GM18868 (cell line): ENCODE results near the gene EEF2K.
"Not testable (repeated sequence)": the region's sequence is repeated elsewhere in the genome, so short reads cannot be mapped to it uniquely, and the experiment has no call there.

Experiments used
- ATAC-seq: cut with Tn5 transposase; IDR thresholded peaks from one replicate; pipeline ENCODE4 v1.9.1; 2021; ENCODE audit warnings: mild to moderate bottlenecking, moderate library complexity; ENCODE audit not compliant: unreplicated experiment

Gene EEF2K

GRCh38 chr16:22189473-22190080, 16.5 kb upstream of the EEF2K start:
- ATAC-seq = no peak

DNA sequence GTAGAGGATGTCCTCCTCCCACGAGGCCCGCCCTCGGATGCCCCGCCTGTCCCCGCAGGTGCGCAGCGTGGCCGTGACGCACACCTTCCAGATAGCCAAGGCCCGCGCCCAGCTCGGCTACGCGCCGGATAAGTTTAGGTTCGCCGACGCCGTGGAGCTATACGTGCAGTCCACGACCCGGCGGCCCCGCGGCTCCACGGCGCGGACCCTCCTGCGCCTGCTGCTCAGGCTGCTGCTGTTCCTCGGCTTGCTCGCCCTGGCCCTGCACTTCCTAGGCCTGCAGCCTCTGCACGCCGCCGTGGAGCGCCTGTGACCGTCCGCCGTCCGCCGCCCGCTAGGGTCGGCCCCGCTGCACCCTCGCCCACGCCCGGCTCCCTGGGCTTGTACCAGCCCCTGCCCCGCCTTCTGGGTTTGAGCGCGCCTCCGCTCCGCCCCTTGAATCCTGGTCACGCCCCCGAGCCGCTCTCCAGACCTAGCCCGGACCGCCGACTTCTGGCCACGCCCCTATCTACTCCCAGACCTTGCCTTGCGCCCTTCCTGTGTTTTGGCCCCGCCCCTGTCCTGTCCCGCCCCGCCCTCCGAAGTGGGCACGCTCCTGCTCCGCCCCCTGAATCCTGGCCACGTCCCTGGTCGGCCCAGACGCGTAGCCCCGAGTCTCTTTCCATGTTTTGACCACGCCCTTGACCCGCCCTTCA, 15.8 kb upstream of the EEF2K start:
- ATAC-seq = peak; percentile 54

DNA sequence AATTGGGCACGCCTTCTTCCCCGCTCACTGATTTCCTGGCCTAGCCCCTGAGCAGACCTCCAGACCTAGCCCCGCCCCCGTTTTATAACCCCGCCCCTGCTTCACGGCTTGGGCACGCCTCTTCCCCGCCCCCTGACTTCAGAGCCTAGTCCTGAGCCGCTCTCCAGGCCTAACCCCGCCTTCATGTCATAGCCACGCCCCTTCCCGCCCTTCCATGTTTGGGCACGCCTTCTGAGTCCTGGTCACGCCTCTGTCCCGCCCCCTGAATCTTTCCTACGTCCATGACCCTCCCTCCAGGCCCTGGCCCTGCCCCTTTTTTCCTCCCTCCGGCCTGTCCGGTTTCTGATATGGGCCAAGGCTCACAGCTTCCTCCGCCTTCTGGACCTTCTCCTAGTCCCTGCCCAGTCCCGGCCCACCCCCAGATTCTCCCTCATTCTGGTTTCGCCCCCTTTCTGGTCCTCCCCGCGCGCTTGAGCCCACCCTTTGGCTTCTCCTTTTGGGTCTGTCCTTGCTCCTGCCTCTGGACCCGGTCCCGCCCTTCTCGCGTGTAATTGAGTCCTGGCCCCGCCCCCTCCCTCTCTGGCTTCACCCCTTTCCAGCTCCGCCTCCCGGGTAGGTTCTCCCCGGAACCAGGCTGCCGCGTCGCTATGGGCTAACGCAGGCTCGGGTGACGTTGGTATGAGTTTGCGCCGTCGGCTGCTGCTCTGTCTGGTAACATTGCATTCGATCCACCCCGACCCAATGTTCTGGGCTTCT, 15.1 kb upstream of the EEF2K start:
- ATAC-seq = peak; percentile 45

- no peak for ATAC-seq
Measured at GRCh38 chr16:22191532-22192260, 14.4 kb upstream of the EEF2K start.

GRCh38 chr16:22192261-22193062, 13.6 kb upstream of the EEF2K start:
- ATAC-seq = peak; percentile 23

DNA sequence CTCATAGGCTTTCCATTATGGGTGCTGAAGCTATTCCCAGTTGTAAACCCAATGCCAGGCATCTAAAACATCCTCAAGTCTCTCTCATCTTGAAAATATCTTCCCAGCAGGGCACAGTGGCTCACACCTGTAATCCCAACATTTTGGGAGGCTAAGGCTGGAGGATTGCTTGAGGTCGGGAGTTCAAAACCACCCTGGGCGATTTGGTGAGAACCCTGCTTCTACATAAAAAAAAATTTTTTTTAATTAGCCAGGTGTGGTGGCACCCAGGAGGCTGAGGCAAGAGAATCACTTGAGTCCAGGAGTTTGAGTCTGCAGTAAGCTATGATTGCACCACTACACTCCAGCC, 13.0 kb upstream of the EEF2K start:
- ATAC-seq = no peak

- no peak for ATAC-seq
Measured at GRCh38 chr16:22194707-22195444, 11.2 kb upstream of the EEF2K start.

- ATAC-seq = no peak
Measured at GRCh38 chr16:22195445-22195694, 10.7 kb upstream of the EEF2K start.

DNA sequence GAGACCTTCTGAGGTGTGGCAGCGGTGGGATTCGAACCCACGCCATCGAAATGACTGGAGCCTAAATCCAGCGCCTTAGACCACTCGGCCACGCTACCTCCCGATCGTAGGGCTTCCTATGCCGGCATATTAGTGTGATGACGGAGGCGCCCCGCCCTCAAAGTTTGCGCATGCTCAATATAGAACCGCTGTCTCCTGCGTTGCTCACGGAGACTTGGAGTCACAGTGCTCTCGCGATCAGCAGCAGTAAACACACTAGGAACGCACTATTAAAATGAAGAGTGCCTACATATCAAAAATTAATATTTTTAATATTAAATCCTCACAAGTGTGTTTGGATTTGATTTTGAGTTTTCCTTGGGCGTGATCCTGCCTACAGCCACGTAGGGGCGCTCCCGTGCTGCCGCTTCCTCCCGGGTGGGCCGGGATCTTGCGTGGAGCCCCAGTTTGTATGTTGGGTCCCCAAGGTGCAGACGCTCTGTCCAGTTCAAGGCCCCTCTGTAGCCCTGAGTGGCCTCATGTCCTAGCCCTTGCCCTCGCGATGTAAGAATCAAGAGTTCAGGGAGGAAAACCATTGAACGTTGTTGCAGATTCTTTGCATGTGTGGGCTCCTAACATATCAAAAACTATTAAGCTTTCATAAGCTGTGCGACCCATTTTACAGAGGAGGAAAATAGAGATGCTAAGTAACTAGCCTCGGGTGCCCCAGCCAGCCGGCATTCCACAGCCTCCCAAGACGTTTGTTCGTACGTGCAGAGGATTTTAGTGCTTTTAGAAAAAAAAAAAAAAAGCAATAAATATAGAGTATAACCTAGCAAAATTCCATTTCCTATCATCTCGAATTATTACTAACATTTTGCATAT, 10.2 kb upstream of the EEF2K start:
- no peak for ATAC-seq

DNA sequence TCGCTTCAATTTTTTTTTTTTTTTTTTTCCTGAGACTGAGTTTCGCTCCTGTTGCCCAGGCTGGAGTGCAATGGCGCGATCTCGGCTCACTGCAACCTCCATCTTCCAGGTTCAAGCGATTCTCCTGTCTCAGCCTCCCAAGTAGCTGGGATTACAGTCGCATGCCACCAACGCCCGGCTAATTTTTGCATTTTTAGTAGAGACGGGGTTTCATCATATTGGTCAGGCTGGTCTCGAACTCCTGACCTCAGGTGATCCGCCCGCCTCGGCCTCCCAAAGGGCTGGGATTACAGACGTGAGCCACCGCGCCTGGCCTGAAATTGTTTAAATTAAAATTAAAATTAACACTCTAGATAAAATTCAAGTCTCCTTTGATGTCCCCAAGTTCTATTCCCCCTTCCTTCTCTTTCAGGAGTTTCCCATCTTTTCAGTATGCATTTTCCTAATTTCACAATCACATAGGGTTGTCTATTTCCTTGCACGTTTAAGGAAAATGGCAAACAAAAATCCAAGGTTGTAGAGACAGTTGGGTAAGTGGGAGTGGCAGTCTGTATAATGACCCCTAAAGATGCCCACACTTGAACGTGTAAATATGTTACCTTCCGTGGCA, 9.4 kb upstream of the EEF2K start:
- ATAC-seq = not testable (repeated sequence)

GRCh38 chr16:22198547-22199293, 7.4 kb upstream of the EEF2K start:
- ATAC-seq = no peak

DNA sequence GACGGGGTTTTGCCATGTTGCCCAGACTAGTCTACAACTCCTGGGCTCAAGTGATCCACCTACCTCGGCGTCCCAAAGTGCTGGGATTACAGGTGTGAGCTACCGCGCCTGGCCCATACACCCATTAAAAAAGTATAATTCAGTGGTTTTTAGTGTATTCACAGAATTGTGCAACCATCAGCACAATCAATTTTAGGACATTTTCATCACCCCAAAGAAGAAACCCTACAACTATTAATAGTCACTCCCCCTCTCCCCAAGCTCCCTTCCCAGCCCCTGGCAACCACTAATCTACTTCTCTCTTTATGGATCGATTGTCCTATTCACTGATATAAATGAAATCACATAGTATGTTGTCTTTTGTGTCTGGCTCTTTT, 3.8 kb upstream of the EEF2K start:
- no peak for ATAC-seq

DNA sequence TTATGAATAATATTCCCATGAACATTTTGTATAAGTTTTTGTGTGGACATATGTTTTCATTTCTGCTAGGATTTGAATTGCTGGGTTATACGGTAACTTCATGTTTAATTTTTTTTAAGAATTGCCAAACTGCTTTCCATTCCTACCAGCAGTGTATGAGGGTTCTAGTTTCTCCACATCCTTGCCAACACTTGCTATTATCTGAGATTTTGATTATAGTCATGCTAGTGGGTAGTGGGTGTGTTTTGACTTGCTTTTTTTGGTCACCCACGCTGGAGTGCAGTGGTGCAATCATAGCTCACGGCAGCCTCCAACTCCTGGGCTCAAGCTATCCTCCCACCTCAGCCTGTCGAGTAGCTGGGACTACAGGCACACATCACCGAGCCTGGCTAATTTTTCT, 3.0 kb upstream of the EEF2K start:
- no peak for ATAC-seq

GRCh38 chr16:22204091-22204655, 1.9 kb upstream of the EEF2K start:
- no peak for ATAC-seq

- no peak for ATAC-seq
Measured at GRCh38 chr16:22205577-22206012, 483 bp upstream of the EEF2K start.

DNA sequence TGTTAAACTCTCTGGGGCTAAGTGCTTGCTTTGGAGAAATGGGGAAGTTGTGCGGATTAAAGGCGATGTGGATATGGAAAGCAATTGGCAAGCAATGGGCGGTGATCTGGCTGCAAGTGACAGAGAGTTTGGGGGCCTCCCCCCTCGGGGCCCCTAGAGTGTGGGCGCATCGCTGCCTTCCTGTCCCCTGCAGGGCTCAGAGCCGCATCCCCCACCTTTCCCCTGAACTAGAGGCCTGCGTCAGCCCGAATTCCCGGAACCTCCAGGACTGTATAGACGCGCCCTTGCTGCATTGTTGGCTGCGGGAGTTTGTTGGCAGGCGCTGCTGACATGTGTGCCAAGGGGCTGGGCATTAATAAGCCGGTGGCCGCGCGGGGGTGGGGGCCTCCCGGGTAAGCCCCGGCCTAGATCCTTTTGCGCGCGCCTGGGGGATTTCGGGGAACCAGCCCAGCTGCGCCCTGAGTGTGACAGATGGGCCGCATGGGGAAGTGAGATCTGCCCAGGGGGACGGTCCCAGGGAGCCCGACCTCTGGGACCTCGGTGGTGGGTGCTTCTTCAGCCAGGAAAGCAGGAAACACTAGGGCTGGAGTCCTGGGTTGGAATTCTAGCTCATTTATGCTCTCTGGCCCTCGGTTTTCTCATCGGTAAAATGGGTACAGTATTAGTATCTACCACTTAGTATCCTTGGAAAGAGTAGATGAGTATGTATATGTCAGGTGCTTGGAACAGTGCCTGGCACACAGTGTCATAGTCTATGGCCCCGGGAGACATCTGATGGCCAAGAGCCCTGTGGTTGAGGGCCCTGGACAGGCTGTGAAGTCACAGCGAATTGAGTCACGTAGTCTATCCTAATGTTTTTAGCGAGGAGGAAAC, 1.0 kb downstream of the EEF2K start:
- peak; percentile 58 for ATAC-seq
